GM12878 (cell line): ENCODE measurements around the gene CNIH2.

Experiments
- MEF2B ChIP-seq: fragments of 450-650 bp; IDR thresholded peaks from 2 replicates; pipeline ENCODE4 v1.6.1; 2018; ENCODE audit warnings: mild to moderate bottlenecking, moderate library complexity; ENCODE audit not compliant: partially characterized antibody, poor library complexity, severe bottlenecking
- MXI1 ChIP-seq: fragments of 150-350 bp; IDR thresholded peaks from 2 replicates; pipeline ENCODE4 v1.6.1; 2011; ENCODE audit warnings: low read depth, mild to moderate bottlenecking, inconsistent platforms, low read length, improper control_type of control experiment
- POLR2A ChIP-seq: IDR thresholded peaks from 2 replicates; pipeline ENCODE4 v1.6.1; 2011; ENCODE audit warnings: low read depth, mild to moderate bottlenecking, low read length
- TF ChIP-seq, protein P1 (sequence below), 3 experiments: IDR thresholded peaks in 2 of 3; conservative IDR thresholded peaks in 1 of 3; 2 replicates each; pipeline ENCODE4 v1.5.1; 2011; ENCODE audit warnings: low read depth in 3 of 3, low read length in 3 of 3, mild to moderate bottlenecking in 3 of 3, control low read depth in 2 of 3, moderate library complexity in 2 of 3, inconsistent platforms in 1 of 3, mixed read lengths in 1 of 3; ENCODE audit not compliant: control insufficient read depth in 2 of 3, insufficient read depth in 1 of 3; ENCODE audit errors: extremely low read depth in 1 of 3

DNA sequence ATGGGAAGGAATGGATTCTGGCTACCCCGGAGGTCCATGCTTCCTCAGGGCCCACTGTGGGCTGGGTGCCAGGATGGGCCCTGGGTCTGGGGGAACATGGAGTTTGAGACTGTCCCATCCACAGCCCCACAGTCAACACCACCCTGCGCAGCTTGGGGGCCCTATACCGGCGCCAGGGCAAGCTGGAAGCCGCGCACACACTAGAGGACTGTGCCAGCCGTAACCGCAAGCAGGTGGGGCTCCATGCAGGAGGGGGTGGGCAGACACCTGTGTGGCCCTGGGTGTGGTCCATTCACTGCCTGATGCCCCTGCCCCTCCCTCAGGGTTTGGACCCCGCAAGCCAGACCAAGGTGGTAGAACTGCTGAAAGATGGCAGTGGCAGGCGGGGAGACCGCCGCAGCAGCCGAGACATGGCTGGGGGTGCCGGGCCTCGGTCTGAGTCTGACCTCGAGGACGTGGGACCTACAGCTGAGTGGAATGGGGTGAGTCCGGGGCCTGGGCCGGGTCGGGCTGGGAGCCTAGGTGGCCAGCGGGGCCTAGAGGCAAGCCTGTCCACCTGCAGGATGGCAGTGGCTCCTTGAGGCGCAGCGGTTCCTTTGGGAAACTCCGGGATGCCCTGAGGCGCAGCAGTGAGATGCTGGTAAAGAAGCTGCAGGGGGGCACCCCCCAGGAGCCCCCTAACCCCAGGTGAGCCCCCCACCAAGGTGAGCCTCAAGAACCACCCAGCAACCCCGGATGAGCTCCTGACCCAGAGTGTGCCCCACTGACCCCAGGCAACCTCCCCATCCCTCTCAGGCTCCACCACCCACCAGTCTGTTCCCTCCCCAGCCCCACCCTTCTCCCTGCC, 12.2 kb upstream of the CNIH2 start:
- TF ChIP-seq POLR2A (no peak), MEF2B (no peak), MXI1 (no peak)
- TF ChIP-seq, protein P1, sequence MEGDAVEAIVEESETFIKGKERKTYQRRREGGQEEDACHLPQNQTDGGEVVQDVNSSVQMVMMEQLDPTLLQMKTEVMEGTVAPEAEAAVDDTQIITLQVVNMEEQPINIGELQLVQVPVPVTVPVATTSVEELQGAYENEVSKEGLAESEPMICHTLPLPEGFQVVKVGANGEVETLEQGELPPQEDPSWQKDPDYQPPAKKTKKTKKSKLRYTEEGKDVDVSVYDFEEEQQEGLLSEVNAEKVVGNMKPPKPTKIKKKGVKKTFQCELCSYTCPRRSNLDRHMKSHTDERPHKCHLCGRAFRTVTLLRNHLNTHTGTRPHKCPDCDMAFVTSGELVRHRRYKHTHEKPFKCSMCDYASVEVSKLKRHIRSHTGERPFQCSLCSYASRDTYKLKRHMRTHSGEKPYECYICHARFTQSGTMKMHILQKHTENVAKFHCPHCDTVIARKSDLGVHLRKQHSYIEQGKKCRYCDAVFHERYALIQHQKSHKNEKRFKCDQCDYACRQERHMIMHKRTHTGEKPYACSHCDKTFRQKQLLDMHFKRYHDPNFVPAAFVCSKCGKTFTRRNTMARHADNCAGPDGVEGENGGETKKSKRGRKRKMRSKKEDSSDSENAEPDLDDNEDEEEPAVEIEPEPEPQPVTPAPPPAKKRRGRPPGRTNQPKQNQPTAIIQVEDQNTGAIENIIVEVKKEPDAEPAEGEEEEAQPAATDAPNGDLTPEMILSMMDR (IDR thresholded peaks at IDR 0.05 in 2 of 3, conservative IDR thresholded peaks at IDR 0.05 in 1 of 3; ENCODE audit: control insufficient read depth in 2 of 3, extremely low read depth in 1 of 3, insufficient read depth in 1 of 3, low read depth in 3 of 3, low read length in 3 of 3), result no peak
